GM19035 (cell line): ENCODE measurements around the gene FBXW12.

Experiments used
- ATAC-seq: cut with Tn5 transposase; IDR thresholded peaks from one replicate; pipeline ENCODE4 v1.9.1; 2021; ENCODE audit not compliant: unreplicated experiment

FBXW12 gene

DNA sequence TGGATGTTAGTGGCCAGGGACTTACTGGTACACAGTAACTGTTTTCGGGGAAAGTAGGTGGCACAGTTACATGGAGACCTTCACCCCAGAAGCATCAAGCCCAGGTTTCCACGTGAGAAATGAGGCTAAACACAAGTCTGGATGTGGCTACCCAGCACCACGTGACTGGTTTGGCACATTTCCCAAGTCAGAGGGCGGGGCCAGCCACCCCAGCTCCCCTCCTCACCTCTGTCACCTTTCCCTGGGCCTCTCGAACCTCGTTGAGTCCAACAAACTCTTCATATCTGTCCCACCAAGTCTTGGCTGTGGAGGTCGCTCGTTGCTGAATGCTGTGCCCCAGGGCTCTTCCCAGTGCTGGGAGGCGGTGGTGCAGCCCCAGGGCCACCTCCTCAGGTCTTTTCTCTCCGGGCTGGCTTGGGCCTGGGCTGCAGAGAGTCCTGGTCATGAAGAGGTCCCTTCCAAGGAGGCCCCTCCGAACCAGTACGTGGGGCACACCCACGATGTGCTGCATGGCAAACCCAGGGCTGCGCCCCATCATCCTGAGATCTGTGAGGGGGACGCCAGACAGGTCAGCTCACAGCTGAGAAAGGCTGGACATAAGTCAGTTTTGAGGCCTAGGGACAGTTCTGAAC, 62.7 kb downstream of the FBXW12 start:
- no peak for ATAC-seq

DNA sequence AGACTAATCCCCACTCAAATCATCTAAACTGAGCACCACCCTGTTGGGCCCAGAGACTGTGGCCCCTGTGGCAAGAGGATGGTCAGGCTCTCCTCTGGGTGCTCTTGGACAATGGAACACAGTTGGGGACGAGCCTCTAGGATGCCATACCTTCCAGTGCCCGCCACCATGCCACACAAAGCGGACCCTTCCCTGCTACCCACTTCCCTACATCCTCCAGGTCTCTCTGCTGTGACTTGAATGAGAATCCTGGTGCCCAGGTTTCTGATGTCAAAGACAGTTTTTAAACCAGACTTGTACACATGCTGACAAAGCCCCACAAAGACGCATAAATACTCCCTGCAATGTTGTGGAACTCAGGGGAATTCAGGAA, 63.2 kb downstream of the FBXW12 start:
- ATAC-seq, result no peak

DNA sequence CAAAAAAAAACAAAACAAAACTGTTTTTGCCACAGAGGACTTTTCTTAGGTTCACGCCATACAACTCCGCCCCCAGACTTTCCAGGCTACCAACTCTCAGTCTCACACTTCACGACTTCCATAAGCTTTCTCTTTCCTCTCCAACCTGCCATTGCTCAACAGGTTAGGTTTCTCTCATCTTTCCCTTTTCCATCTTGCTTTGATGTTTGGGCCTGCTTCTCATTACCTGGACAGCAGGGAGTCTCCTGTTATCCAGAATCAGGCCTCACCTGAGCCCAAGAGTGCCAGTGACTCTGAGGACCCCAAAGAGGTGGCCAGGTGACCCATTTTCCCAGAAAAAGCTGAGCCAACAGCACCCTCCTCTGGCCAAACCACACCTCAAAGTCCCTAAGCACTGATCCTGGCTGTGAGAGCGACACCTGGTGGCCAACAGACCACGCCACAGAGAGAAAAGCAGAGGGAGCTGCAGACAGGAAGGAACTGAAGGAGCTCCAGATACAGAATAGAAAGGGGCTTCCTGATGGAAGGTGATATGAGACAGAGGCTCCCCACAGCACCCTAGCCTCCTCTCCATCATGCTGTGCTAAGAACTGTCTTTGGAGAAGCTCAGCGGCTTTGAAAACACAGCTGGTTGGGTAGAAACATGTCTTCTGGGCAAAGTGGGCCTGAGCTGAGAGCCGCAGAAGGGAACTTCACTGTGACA, 63.9 kb downstream of the FBXW12 start:
- peak; percentile 38 for ATAC-seq

DNA sequence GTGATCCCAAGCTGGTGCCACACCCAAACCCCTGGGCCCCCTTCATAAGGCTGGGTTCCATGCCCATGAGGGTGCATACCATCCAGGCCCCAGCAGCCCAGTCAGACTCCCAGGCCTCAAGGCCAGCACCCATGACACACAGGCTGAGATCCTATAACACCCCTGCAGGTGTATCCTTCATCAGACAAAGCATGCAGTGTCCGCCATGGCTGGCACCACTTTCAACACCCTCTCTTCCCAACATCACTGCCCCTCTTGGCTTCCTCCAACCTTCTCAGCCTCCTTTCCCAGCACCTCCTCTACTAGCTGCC, 64.4 kb downstream of the FBXW12 start:
- ATAC-seq, result no peak

DNA sequence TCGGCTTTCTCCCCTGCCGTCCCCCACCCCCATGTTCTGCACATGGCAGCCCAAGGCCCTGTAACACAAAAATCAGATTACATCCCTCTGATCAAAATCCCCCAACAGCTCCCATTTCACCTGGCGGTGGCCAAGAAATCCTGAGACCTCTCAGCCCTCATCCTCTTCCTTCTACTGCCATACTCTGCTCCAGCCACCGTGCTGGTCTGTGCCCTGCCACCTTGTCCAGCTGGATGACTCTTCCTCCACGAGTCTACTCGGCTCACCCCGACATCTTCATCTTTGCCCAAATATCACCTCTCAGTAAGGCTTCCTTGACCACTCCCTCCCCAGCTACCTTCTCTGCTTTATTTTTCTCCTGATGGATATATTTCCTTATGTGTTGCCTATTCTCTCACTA, 64.8 kb downstream of the FBXW12 start:
- no peak for ATAC-seq

DNA sequence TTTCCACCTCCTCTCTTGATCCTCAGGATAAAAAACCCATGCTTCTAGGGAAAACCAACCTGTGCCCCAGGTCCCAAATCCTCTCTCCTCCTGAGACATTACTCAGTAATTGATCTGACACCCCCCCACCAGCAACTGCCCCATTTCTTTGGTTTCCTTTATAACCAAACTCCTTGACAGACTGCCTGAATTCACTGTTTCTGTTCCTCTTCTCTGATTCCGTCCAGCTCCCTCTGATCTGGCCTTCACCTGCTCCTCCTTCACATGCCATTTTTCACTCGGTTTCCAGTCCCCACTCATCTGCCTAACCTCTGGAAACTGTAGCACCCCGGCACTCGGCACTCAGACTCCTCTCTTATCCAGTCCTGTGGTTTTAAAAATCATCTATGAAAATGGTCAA, 65.8 kb downstream of the FBXW12 start:
- ATAC-seq, result no peak

DNA sequence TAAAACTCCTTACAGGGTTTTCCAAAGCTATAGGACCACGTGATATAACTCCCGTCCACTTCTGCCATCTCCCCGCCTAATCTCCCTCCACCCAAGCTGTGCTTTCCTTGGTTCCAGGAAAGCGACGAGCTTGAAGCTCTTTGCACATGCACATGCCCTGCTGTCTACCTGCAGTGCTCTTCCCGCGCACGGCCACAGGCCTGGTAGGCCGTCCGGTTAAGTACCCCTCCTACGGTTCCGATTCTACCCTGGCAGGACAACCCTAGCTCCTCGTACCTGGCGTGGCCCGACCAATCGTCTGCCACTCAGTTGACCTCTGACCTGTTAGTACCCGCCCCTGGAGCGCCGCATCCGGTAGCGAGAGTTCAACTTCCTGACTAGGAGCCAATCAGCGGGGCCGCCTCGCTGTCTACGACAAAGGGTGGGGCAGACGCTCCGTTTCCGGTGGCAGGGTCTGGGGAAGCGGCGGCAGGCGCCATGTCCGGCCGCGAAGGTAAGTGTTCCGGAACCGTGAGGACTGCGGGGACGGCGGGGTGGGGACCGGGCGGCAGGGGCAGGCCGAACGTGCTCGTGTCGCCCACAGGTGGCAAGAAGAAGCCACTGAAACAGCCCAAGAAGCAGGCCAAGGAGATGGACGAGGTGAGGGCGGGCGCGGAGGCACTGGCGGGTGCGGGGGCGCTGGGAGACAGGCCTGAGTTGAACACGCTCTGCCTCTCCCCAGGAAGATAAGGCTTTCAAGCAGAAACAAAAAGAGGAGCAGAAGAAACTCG, 68.0 kb downstream of the FBXW12 start, which contains the start of the genes CCDC51 and TMA7:
CCDC51 (minus strand) TSS at position 300 of the 770 bp plus-strand sequence. CDS start 4,991 bp downstream, outside the sequence.
TMA7 (plus strand) TSS at position 438 of the 770 bp plus-strand sequence; CDS start at position 478, 40 bp downstream.
- ATAC-seq, result peak; percentile 93

DNA sequence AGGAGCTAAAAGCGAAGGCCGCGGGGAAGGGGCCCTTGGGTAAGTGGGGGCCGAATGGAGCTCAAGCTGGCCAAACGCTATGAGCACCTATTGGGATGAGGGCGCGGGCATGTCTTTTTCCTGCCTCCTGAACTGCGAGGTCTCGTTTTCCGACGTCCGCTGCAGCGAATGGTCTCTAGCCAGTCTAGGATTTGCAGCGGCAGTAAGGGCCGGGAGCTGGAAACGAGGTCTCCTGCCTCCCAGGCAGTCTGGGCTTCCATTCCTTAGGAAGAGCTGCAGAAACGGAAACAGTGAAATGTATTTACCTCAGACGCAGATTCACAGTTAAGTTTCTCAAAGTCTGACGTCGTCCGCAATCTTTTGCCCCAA, 68.6 kb downstream of the FBXW12 start:
- no peak for ATAC-seq

DNA sequence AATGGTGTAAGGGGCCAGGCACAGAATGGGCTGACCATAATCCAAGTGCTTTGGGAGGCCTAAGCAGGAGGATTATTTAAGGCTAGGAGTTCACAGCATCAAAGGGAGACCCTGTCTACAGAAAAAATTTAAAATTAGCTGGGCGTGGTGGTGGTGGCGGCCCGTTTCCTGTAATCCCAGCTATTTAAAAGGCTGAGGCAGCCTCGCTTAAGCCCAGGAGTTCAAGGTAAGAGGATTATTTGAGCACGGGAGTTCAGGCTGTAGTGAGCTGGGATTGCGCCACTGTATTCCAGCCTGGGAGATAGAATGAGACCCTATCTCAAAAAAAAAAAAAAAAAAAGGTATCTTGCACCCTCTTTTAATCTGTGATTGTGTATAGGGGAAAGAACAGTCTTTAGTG, 69.9 kb downstream of the FBXW12 start:
- no peak for ATAC-seq
